OCI-LY7 (cell line): Measurements from ENCODE around the gene MVD. TPM values are rescaled to one million over a fixed set of nuclear protein-coding genes. Genes with fewer than 3 reads are reported as not detected.

Experiments used
- BruUV-seq: library from RNA; stranded (reverse); fragments of 400-500 nt; replicated peaks from 2 replicates; lab custom pipeline; 2021; lab: Mats Ljungman, UMichigan
- CTCF ChIA-PET: fragments of 300-600 bp; sonication (Branson Sonifier 250); formaldehyde crosslinking; loops from one replicate; lab custom pipeline; 2022; ENCODE audit warnings: antibody characterized with exemption; ENCODE audit not compliant: unreplicated experiment; lab: Charles Lee
- POLR2A ChIA-PET: fragments of 300-600 bp; sonication (Branson Sonifier 250); formaldehyde crosslinking; loops from one replicate; lab custom pipeline; 2022; ENCODE audit warnings: antibody characterized with exemption; lab: Charles Lee
- DNase-seq: peaks from one replicate; pipeline ENCODE4 v3.0.0-alpha.2; 2015; ENCODE audit warnings: low spot score
- H2AFZ ChIP-seq: fragments of 200-600 bp; sonication (generic), shearing (Covaris generic); 2 replicates; pipeline ENCODE4 v1.6.1; 2014; ENCODE audit warnings: mild to moderate bottlenecking, antibody characterized with exemption, low read length, moderate library complexity
- H3K27ac ChIP-seq: fragments of 200-600 bp; sonication (generic); 2 replicates; pipeline ENCODE4 v1.5.1; 2014; ENCODE audit warnings: mixed run types, low read depth, mild to moderate bottlenecking, moderate library complexity, low read length, inconsistent platforms; ENCODE audit not compliant: poor library complexity, severe bottlenecking
- H3K36me3 ChIP-seq: fragments of 200-600 bp; sonication (generic); 2 replicates; pipeline ENCODE4 v1.6.1; 2014; ENCODE audit warnings: mild to moderate bottlenecking, antibody characterized with exemption, low read length, moderate library complexity, mixed read lengths; ENCODE audit not compliant: insufficient read depth
- H3K4me1 ChIP-seq: fragments of 200-600 bp; sonication (generic); 2 replicates; pipeline ENCODE4 v1.5.1; 2014; ENCODE audit warnings: mild to moderate bottlenecking, low read length; ENCODE audit not compliant: insufficient read depth, poor library complexity, severe bottlenecking
- H3K4me2 ChIP-seq: fragments of 200-600 bp; sonication (generic); 2 replicates; pipeline ENCODE4 v1.6.1; 2014; ENCODE audit warnings: mild to moderate bottlenecking, low read length
- H3K4me3 ChIP-seq: fragments of 200-600 bp; sonication (generic); 2 replicates; pipeline ENCODE4 v1.5.1; 2014; ENCODE audit warnings: mild to moderate bottlenecking, low read depth, low read length; ENCODE audit not compliant: poor library complexity, severe bottlenecking
- H3K79me2 ChIP-seq: fragments of 200-600 bp; sonication (generic); 2 replicates; pipeline ENCODE4 v1.6.1; 2016; ENCODE audit warnings: low read depth, mild to moderate bottlenecking, low read length, moderate library complexity, mixed read lengths; ENCODE audit not compliant: insufficient read depth
- H3K9me2 ChIP-seq: fragments of 200-600 bp; sonication (generic); 2 replicates; pipeline ENCODE4 v1.6.1; 2016; ENCODE audit warnings: mild to moderate bottlenecking, low read length, mixed read lengths; ENCODE audit not compliant: insufficient read depth
- H3K9me3 ChIP-seq: fragments of 200-600 bp; sonication (generic); 2 replicates; pipeline ENCODE4 v1.6.1; 2014; ENCODE audit warnings: mild to moderate bottlenecking, mixed run types, low read length, mixed read lengths
- H4K20me1 ChIP-seq: fragments of 200-600 bp; sonication (generic); 2 replicates; pipeline ENCODE4 v1.6.1; 2014; ENCODE audit warnings: mild to moderate bottlenecking, antibody characterized with exemption, low read length, moderate library complexity, mixed read lengths; ENCODE audit not compliant: insufficient read depth
- EZH2phosphoT487 ChIP-seq: fragments of 200-600 bp; sonication (generic); IDR thresholded peaks from 2 replicates; pipeline ENCODE4 v1.6.1; 2018; ENCODE audit warnings: low read depth, borderline replicate concordance, mild to moderate bottlenecking, mixed run types, antibody characterized with exemption, low read length, moderate library complexity, mixed read lengths
- intact Hi-C: fragments of 100-400 bp; cut with micrococcal nuclease; formaldehyde crosslinking; loops from one replicate; pipeline ENCODE4 v1.10.0; 2022; ENCODE audit not compliant: unreplicated experiment
- total RNA-seq, 2 experiments: library from RNA; depleted of rRNA in 1 of 2; stranded (reverse); fragments of >200 nt in 1 of 2; shearing (Covaris generic) in 1 of 2; gene quantifications; 2 replicates each; pipeline ENCODE4 v1.2.3, GENCODE V29; 2014 to 2022
- TF ChIP-seq, protein P1 (sequence below): fragments of 200-600 bp; sonication (generic); conservative IDR thresholded peaks from 2 replicates; pipeline ENCODE4 v1.5.1; 2014; ENCODE audit warnings: mild to moderate bottlenecking, antibody characterized with exemption, low read length, moderate library complexity, mixed read lengths

The MVD gene
- total RNA-seq, 2 experiments from 2014 or later: 65.6 to 158 TPM

DNA sequence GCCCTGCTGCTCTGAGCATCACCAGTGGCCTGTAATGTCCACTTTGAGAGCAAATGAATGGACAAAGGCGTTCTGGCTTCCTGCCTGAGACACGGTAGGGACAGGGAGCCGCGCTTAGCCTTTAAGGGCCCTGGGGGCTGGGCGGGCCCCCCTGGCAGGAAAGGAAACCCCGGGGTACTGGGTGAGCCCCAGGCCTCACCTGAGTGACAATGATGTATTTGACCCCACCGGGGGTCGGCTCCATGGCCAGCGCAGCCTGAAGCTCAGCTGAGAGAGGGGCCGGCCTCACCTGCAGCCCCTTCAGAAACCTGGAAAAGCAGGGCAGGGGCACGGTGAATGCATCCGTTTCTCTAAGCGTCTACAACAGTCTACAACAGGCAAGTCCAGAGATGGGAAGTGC is 9.8 kb downstream of the MVD start:
- no peaks in the 10 kb centered on the region for H3K9me3 ChIP-seq
- ChIA-PET CTCF (no interaction called here), POLR2A (no interaction called here)
- no peaks in the 10 kb centered on the region for H3K9me2 ChIP-seq
- TF ChIP-seq, protein P1, sequence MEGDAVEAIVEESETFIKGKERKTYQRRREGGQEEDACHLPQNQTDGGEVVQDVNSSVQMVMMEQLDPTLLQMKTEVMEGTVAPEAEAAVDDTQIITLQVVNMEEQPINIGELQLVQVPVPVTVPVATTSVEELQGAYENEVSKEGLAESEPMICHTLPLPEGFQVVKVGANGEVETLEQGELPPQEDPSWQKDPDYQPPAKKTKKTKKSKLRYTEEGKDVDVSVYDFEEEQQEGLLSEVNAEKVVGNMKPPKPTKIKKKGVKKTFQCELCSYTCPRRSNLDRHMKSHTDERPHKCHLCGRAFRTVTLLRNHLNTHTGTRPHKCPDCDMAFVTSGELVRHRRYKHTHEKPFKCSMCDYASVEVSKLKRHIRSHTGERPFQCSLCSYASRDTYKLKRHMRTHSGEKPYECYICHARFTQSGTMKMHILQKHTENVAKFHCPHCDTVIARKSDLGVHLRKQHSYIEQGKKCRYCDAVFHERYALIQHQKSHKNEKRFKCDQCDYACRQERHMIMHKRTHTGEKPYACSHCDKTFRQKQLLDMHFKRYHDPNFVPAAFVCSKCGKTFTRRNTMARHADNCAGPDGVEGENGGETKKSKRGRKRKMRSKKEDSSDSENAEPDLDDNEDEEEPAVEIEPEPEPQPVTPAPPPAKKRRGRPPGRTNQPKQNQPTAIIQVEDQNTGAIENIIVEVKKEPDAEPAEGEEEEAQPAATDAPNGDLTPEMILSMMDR: no peak
- H2AFZ ChIP-seq: no peak overlapping the region
- DNase-seq: no peak
- intact Hi-C loops: loop anchor here (5.0 kb wide), 1 partner anchor 1004 kb away; the partner anchor contains the start of genes CHMP1A and SPATA33
- H3K36me3 ChIP-seq: peaks cover 52% of the 10 kb centered on the region
- no peak overlapping the region for H3K27ac ChIP-seq
- H4K20me1 ChIP-seq: peaks cover 14% of the 10 kb centered on the region
- no peak overlapping the region for H3K4me2 ChIP-seq
- no TSS peak for BruUV-seq
- peaks cover 31% of the 10 kb centered on the region for H3K4me1 ChIP-seq
- peaks cover 27% of the 10 kb centered on the region for H3K79me2 ChIP-seq
- no peak overlapping the region for H3K4me3 ChIP-seq

DNA sequence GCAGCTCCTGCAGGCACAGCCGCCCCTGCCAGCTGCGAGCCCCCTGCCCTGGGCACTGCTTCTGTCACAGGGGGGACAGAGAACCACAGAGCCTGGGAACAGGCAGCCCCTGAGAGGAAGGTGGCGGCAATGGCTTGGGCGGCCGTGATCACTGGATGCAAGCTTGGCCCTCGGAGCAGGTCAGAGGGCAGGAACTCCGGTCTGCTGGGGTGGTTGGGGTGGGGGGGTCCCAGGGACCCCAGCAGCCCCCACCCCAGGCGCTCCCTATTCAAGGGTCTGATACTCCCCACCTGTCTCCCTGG is 10.2 kb downstream of the MVD start:
- BruUV-seq: no TSS peak
- H4K20me1 ChIP-seq: peaks cover 17% of the 10 kb centered on the region
- no peak overlapping the region for H3K4me3 ChIP-seq
- no peaks in the 10 kb centered on the region for H3K9me3 ChIP-seq
- no peaks in the 10 kb centered on the region for H3K9me2 ChIP-seq
- H3K79me2 ChIP-seq: peaks cover 31% of the 10 kb centered on the region
- TF ChIP-seq, protein P1: no peak
- TF ChIP-seq EZH2phosphoT487: no peak
- ChIA-PET CTCF (no interaction called here), POLR2A (interaction anchor here (0.8 kb wide), 1 partner anchor 12 kb away, joined by 3 read pairs; no protein-coding TSS in a partner anchor)
- H2AFZ ChIP-seq: no peak overlapping the region
- intact Hi-C loops: loop anchor here (5.0 kb wide), 1 partner anchor 1005 kb away; the partner anchor contains the start of genes CHMP1A and SPATA33
- H3K36me3 ChIP-seq: peaks cover 52% of the 10 kb centered on the region
- no peak for DNase-seq
- H3K4me1 ChIP-seq: peaks cover 35% of the 10 kb centered on the region
- no peak overlapping the region for H3K27ac ChIP-seq
- H3K4me2 ChIP-seq: no peak overlapping the region

DNA sequence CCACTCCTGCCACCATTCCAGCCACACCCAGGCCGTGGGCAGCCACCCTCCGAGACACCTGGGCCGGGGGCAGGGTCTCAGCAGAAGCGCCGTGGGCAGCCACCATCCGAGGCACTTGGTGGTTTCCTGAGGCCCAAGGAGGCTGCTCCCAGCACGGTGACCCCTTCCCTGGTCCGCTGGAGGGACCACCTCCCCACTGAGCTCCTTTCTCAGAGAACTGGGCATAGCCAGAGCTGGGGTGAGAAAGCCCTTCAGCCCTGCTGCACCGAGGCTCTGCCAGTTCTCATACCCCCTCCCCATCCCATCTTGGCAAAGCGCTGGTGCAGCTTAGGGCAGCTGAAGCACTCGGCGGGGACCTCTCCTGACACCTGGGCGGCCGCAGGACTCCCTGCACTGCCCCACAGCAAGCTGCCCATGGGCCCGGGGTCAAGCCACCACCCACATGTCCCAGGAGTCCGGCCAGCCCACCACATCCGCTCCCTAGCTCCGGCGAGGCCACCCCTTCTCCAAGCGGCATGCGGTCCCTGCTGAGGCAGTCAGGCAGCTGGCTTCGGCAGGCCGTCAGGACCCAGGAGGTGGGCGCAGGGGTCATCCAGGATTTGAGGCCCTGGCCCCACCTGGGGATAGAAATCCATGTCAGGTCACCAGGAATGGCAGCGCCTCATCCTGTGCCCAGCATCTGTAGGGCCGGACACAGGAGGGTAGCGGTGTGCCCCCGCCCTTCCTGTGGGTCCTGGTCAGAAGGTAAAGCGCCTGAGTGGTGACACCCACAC is 10.7 kb downstream of the MVD start:
- H3K36me3 ChIP-seq: peaks cover 51% of the 10 kb centered on the region
- H3K4me3 ChIP-seq: peak overlapping the region; percentile 90
- peaks cover 17% of the 10 kb centered on the region for H4K20me1 ChIP-seq
- H3K27ac ChIP-seq: peak overlapping the region; percentile 94
- peaks cover 31% of the 10 kb centered on the region for H3K79me2 ChIP-seq
- CTCF ChIA-PET: no interaction called here
- POLR2A ChIA-PET: interaction anchor here (0.5 to 0.8 kb wide), 2 partner anchors 12 to 540 kb away, joined by 3 read pairs; no protein-coding TSS in a partner anchor
- H2AFZ ChIP-seq: no peak overlapping the region
- BruUV-seq: no TSS peak
- H3K4me2 ChIP-seq: peak overlapping the region; percentile 100
- H3K9me2 ChIP-seq: no peaks in the 10 kb centered on the region
- no peak for DNase-seq
- peaks cover 36% of the 10 kb centered on the region for H3K4me1 ChIP-seq
- intact Hi-C loops: loop anchor here (1.0 to 5.0 kb wide), 5 partner anchors 11 to 1005 kb away; partner anchors contain the start of genes CHMP1A, MVD and SPATA33
- no peaks in the 10 kb centered on the region for H3K9me3 ChIP-seq
- TF ChIP-seq EZH2phosphoT487: no peak
- TF ChIP-seq, protein P1: no peak
